ENCODE results near the gene SPI1.

Gene SPI1

DNA sequence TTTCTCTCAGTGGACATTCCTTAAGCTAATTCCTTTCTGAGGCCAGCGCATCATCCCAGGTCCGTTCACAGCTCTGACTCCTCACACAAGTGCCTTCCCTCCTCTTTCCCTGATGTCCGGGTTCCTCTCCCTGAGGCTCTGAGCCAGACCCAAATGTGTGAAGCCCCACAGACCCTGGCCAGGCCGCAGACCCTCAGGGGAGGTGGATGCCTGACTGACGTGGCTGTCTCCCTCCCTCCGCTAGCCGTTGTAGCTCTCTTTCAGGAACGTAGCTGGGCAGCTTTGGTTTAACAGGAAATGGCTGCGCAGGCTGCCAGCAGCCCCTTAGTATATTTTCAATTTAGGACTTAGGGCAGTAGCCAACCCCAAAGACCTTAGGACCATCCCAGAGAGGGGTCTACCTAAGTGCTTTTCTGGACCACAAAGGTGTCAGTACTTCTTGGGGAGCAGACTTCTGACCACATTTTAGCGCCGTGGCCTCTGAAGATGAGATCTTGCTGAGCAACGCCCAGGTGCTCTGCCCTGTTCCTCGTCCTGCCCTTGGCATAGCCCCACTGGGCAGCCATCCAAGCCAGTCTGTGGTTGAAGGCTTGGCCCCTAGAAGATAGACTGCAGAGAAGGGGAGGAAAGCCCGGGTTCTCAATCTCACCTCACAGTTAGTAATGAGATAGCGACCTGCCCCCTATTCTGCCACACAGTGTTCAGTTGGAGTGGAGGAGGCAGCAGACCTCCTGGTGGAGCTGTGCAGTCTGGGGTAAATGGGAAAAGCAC, 52.9 kb downstream of the SPI1 start:
- no peaks in the 10 kb centered on the region for H3K9me2 ChIP-seq (replicated peaks; ENCODE audit: insufficient read depth, low read length)
- H3K36me3 ChIP-seq (ENCODE audit: low read length) = no peaks in the 10 kb centered on the region
- no peak overlapping the region for H3K4me2 ChIP-seq (ENCODE audit: low read depth, low read length, poor library complexity, severe bottlenecking)
- no peak overlapping the region for H3K27ac ChIP-seq (ENCODE audit: low read depth, low read length)
- no peak overlapping the region for H2AFZ ChIP-seq (ENCODE audit: low read depth, low read length, severe bottlenecking)
- no peaks in the 10 kb centered on the region for H3K27me3 ChIP-seq (ENCODE audit: low read length)
- TF ChIP-seq, protein P1, sequence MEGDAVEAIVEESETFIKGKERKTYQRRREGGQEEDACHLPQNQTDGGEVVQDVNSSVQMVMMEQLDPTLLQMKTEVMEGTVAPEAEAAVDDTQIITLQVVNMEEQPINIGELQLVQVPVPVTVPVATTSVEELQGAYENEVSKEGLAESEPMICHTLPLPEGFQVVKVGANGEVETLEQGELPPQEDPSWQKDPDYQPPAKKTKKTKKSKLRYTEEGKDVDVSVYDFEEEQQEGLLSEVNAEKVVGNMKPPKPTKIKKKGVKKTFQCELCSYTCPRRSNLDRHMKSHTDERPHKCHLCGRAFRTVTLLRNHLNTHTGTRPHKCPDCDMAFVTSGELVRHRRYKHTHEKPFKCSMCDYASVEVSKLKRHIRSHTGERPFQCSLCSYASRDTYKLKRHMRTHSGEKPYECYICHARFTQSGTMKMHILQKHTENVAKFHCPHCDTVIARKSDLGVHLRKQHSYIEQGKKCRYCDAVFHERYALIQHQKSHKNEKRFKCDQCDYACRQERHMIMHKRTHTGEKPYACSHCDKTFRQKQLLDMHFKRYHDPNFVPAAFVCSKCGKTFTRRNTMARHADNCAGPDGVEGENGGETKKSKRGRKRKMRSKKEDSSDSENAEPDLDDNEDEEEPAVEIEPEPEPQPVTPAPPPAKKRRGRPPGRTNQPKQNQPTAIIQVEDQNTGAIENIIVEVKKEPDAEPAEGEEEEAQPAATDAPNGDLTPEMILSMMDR (IDR thresholded peaks at IDR 0.05; ENCODE audit: insufficient read depth, low read length, poor library complexity, severe bottlenecking) = no peak
- TF ChIP-seq EZH2phosphoT487 (conservative IDR thresholded peaks at IDR 0.05; ENCODE audit: low read length) = no peak
- no peak overlapping the region for H3K9ac ChIP-seq (ENCODE audit: low read length)
- H4K20me1 ChIP-seq (ENCODE audit: low read depth, low read length) = no peaks in the 10 kb centered on the region
- no peak overlapping the region for H3K4me3 ChIP-seq (ENCODE audit: insufficient read depth, low read length, poor library complexity, severe bottlenecking)
- no peaks in the 10 kb centered on the region for H3K9me3 ChIP-seq (ENCODE audit: insufficient read depth, low read length)
- no peaks in the 10 kb centered on the region for H3F3A ChIP-seq (ENCODE audit: insufficient read depth)
- no peaks in the 10 kb centered on the region for H3K79me2 ChIP-seq (ENCODE audit: insufficient read depth, low read length)

DNA sequence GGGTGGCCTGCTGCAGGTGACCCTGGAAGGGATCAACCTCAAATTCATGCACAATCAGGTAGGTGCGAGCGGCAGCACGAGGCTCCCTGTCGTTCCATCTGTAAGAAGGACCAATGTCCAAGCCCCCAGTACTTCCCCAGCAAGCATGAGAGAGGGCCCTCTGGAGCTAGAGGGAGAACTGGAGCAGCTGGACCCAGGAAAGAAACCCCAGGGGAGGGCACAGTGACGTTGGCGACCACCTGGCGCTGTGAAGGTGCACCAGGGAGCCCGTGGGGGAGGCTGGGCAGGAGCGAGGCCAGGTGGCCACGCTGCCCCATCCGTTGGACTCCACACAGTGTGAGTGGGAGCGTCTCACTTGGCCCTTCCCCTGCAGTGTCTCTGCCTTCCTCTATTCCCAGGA, 53.8 kb downstream of the SPI1 start:
- Histone ChIP-seq H2AFZ (ENCODE audit: low read depth, low read length, severe bottlenecking) (no peak overlapping the region), H3K79me2 (ENCODE audit: insufficient read depth, low read length) (no peaks in the 10 kb centered on the region), H3K27me3 (ENCODE audit: low read length) (no peaks in the 10 kb centered on the region), H4K20me1 (ENCODE audit: low read depth, low read length) (no peaks in the 10 kb centered on the region), H3K9me3 (ENCODE audit: insufficient read depth, low read length) (no peaks in the 10 kb centered on the region), H3K4me2 (ENCODE audit: low read depth, low read length, poor library complexity, severe bottlenecking) (no peak overlapping the region), H3K9me2 (replicated peaks; ENCODE audit: insufficient read depth, low read length) (no peaks in the 10 kb centered on the region), H3K9ac (ENCODE audit: low read length) (no peak overlapping the region), H3K4me3 (ENCODE audit: insufficient read depth, low read length, poor library complexity, severe bottlenecking) (no peak overlapping the region), H3K27ac (ENCODE audit: low read depth, low read length) (no peak overlapping the region), H3F3A (ENCODE audit: insufficient read depth) (no peaks in the 10 kb centered on the region), H3K36me3 (ENCODE audit: low read length) (no peaks in the 10 kb centered on the region)
- TF ChIP-seq EZH2phosphoT487 (conservative IDR thresholded peaks at IDR 0.05; ENCODE audit: low read length) = no peak
- TF ChIP-seq, protein P1 (IDR thresholded peaks at IDR 0.05; ENCODE audit: insufficient read depth, low read length, poor library complexity, severe bottlenecking) = no peak

DNA sequence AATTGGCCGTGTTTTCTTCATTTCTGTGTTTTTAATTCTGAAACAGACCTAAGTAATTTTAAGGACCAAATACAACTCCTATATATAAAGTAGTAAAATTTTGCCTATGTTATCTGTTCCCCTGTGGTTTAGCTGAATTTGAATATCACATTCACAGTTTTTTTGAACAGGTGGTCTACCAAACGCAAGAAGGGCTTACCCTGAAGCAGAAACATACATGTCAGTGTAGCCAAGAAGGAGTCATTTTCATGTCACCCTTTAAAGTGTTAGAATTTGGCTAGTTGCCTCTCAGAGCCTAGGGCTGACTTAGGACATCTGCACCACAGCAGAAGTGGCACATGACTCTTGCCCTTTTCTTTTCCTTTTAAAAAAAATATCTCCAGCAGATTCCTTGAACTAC, 60.2 kb downstream of the SPI1 start:
- Histone ChIP-seq H3K27me3 (ENCODE audit: low read length) (no peaks in the 10 kb centered on the region), H3F3A (ENCODE audit: insufficient read depth) (no peaks in the 10 kb centered on the region), H4K20me1 (ENCODE audit: low read depth, low read length) (no peaks in the 10 kb centered on the region), H3K79me2 (ENCODE audit: insufficient read depth, low read length) (no peaks in the 10 kb centered on the region), H3K9me3 (ENCODE audit: insufficient read depth, low read length) (no peaks in the 10 kb centered on the region), H3K9me2 (replicated peaks; ENCODE audit: insufficient read depth, low read length) (no peaks in the 10 kb centered on the region), H3K4me2 (ENCODE audit: low read depth, low read length, poor library complexity, severe bottlenecking) (no peak overlapping the region), H3K9ac (ENCODE audit: low read length) (no peak overlapping the region), H2AFZ (ENCODE audit: low read depth, low read length, severe bottlenecking) (no peak overlapping the region), H3K4me3 (ENCODE audit: insufficient read depth, low read length, poor library complexity, severe bottlenecking) (no peak overlapping the region), H3K27ac (ENCODE audit: low read depth, low read length) (no peak overlapping the region), H3K36me3 (ENCODE audit: low read length) (peaks cover 5% of the 10 kb centered on the region; the same call in 1 of the 2 replicates)
- TF ChIP-seq, protein P1 (IDR thresholded peaks at IDR 0.05; ENCODE audit: insufficient read depth, low read length, poor library complexity, severe bottlenecking) = no peak
- no peak for TF ChIP-seq EZH2phosphoT487 (conservative IDR thresholded peaks at IDR 0.05; ENCODE audit: low read length)

Data from SU-DHL-6 (cell line).